SK-N-SH (cell line): ENCODE measurements around the gene BTBD9. TPM values are rescaled to one million over a fixed set of nuclear protein-coding genes. Genes with fewer than 3 reads are reported as not detected.

Experiments used
- CTCF ChIA-PET: fragments of 300-600, 350-600 bp; formaldehyde crosslinking; extraction: SDS; loops from one replicate; lab custom pipeline; 2021; lab: Yijun Ruan, JAX
- POLR2A ChIA-PET: fragments of 350-600 bp; sonication (Branson Sonifier 250); formaldehyde crosslinking; extraction: SDS; loops from one replicate; lab custom pipeline; 2020; ENCODE audit warnings: antibody characterized with exemption, inconsistent platforms; lab: Yijun Ruan, JAX
- DNase-seq: peaks from one replicate; pipeline ENCODE4 v3.0.0; 2012
- H2AFZ ChIP-seq: fragments of 200-600 bp; sonication (generic); 2 replicates; pipeline ENCODE4 v1.8.1; 2016; ENCODE audit warnings: antibody characterized with exemption, mild to moderate bottlenecking, low read depth
- H3F3A ChIP-seq: fragments of 200-600 bp; sonication (generic); replicated peaks from 2 replicates; pipeline ENCODE3; 2016; ENCODE audit warnings: antibody characterized with exemption, mild to moderate bottlenecking; ENCODE audit not compliant: insufficient read depth
- H3K27ac ChIP-seq, 2 experiments: fragments of 200-500 bp in 1 of 2; fragments of 200-600 bp in 1 of 2; sonication (Bioruptor generic) in 1 of 2; sonication (generic), shearing (Covaris generic) in 1 of 2; 2 replicates each; pipeline versions ENCODE4 v1.5.1 to v1.6.1; 2014 to 2016; ENCODE audit warnings: low read depth in 2 of 2, inconsistent platforms in 1 of 2, low read length in 1 of 2, mild to moderate bottlenecking in 1 of 2, mixed read lengths in 1 of 2
- H3K27me3 ChIP-seq: fragments of 200-600 bp; sonication (generic), shearing (Covaris generic); 2 replicates; pipeline ENCODE4 v1.6.1; 2016; ENCODE audit warnings: mixed run types; ENCODE audit not compliant: insufficient read depth
- H3K36me3 ChIP-seq, 2 experiments: fragments of 200-500 bp in 1 of 2; fragments of 200-600 bp in 1 of 2; sonication (Bioruptor generic) in 1 of 2; sonication (generic) in 1 of 2; replicated peaks in 1 of 2; 2 replicates each; pipeline versions ENCODE3 to v1.5.1; 2014 to 2016; ENCODE audit warnings: low read length in 1 of 2, mild to moderate bottlenecking in 1 of 2; ENCODE audit not compliant: insufficient read depth in 2 of 2, control insufficient read depth in 1 of 2
- H3K4me1 ChIP-seq, 2 experiments: fragments of 200-500 bp in 1 of 2; fragments of 200-600 bp in 1 of 2; sonication (Bioruptor generic) in 1 of 2; sonication (generic), shearing (Covaris generic) in 1 of 2; 2 replicates each; pipeline versions ENCODE4 v1.5.1 to v1.6.1; 2014 to 2016; ENCODE audit warnings: low read depth in 1 of 2, low read length in 1 of 2, mixed run types in 1 of 2; ENCODE audit not compliant: insufficient read depth in 2 of 2, control insufficient read depth in 1 of 2
- H3K4me2 ChIP-seq: fragments of 200-600 bp; sonication (generic), shearing (Covaris generic); 2 replicates; pipeline ENCODE4 v1.6.1; 2017; ENCODE audit warnings: mixed run types
- H3K4me3 ChIP-seq, 2 experiments: fragments of 200-500 bp in 1 of 2; fragments of 200-600 bp in 1 of 2; sonication (Bioruptor generic) in 1 of 2; sonication (generic), shearing (Covaris generic) in 1 of 2; 2 replicates each; pipeline versions ENCODE4 v1.5.1 to v1.8.1; 2014 to 2016; ENCODE audit warnings: low read depth in 2 of 2, inconsistent platforms in 1 of 2, low read length in 1 of 2, mild to moderate bottlenecking in 1 of 2, mixed read lengths in 1 of 2, moderate library complexity in 1 of 2
- H3K79me2 ChIP-seq: fragments of 200-600 bp; sonication (generic); 2 replicates; pipeline ENCODE4 v1.8.1; 2017; ENCODE audit warnings: mild to moderate bottlenecking; ENCODE audit not compliant: insufficient read depth
- H3K9ac ChIP-seq: fragments of 200-600 bp; sonication (generic); 2 replicates; pipeline ENCODE4 v1.6.1; 2017; ENCODE audit warnings: mixed run types
- H3K9me2 ChIP-seq: fragments of 200-600 bp; sonication (generic); 2 replicates; pipeline ENCODE4 v1.6.1; 2017; ENCODE audit warnings: mixed run types
- H3K9me3 ChIP-seq: fragments of 200-600 bp; sonication (generic); 2 replicates; pipeline ENCODE4 v1.6.1; 2017; ENCODE audit warnings: mixed run types, mild to moderate bottlenecking, moderate library complexity
- H4K20me1 ChIP-seq: fragments of 200-600 bp; sonication (generic); 2 replicates; pipeline ENCODE4 v1.6.1; 2017; ENCODE audit warnings: mild to moderate bottlenecking, mixed run types; ENCODE audit not compliant: insufficient read depth
- EP300 ChIP-seq, 2 experiments: IDR thresholded peaks; 2 replicates each; pipeline versions ENCODE4 v1.4.0 to v1.6.1; 2012; ENCODE audit warnings: borderline replicate concordance in 1 of 2, low read depth in 1 of 2, low read length in 1 of 2
- EZH2phosphoT487 ChIP-seq: fragments of 200-600 bp; sonication (generic); IDR thresholded peaks from 2 replicates; pipeline ENCODE4 v1.6.1; 2017; ENCODE audit warnings: low read depth, mixed run types, mild to moderate bottlenecking, antibody characterized with exemption, moderate library complexity, borderline replicate concordance
- FOXJ3 ChIP-seq: sonication (generic); formaldehyde crosslinking; IDR thresholded peaks from 2 replicates; pipeline ENCODE4 v1.5.1; 2020; ENCODE audit warnings: mild to moderate bottlenecking, missing genetic modification reagents
- GATA2 ChIP-seq: sonication (generic); formaldehyde crosslinking; IDR thresholded peaks from 2 replicates; pipeline ENCODE4 v1.5.0; 2020; ENCODE audit warnings: mild to moderate bottlenecking, missing genetic modification reagents
- JUND ChIP-seq: IDR thresholded peaks from 2 replicates; pipeline ENCODE4 v1.4.0; 2012
- MAX ChIP-seq: IDR thresholded peaks from 2 replicates; pipeline ENCODE4 v1.4.0; 2012; ENCODE audit warnings: low read depth
- PBX3 ChIP-seq: IDR thresholded peaks from 2 replicates; pipeline ENCODE4; 2012
- POLR2AphosphoS5 ChIP-seq: IDR thresholded peaks from 2 replicates; pipeline ENCODE4 v1.6.1; 2012; ENCODE audit warnings: low read depth, low read length
- RAD21 ChIP-seq: IDR thresholded peaks from 2 replicates; pipeline ENCODE4 v1.6.1; 2012; ENCODE audit warnings: mild to moderate bottlenecking, low read length
- REST ChIP-seq: IDR thresholded peaks from 2 replicates; pipeline ENCODE4 v1.6.1; 2012; ENCODE audit warnings: mild to moderate bottlenecking, low read depth, low read length, moderate library complexity
- SIN3A ChIP-seq: IDR thresholded peaks from 2 replicates; pipeline ENCODE4 v1.6.1; 2012; ENCODE audit warnings: low read depth, mild to moderate bottlenecking, low read length, moderate library complexity, borderline replicate concordance
- WGBS: methylation state at CpG from one replicate; pipeline ENCODE4 v1.1.6; 2017; ENCODE audit warnings: low lambda C conversion rate; 5-methylcytosine and 5-hydroxymethylcytosine counted together
- polyA plus RNA-seq, 3 experiments: library from polyadenylated mRNA; depleted of rRNA; stranded (reverse); fragments of >200 nt; gene quantifications; 2 replicates each; pipeline ENCODE4 v1.2.3, GENCODE V29; 2012
- TF ChIP-seq, protein P1 (sequence below): fragments of 150-350 bp; IDR thresholded peaks from 2 replicates; pipeline ENCODE4 v1.6.1; 2016; ENCODE audit warnings: mild to moderate bottlenecking, low read depth, low read length

The BTBD9 gene
- polyA plus RNA-seq, 1 of the 3 experiments (the other 2 are of a cell fraction), result 2.2 TPM

DNA sequence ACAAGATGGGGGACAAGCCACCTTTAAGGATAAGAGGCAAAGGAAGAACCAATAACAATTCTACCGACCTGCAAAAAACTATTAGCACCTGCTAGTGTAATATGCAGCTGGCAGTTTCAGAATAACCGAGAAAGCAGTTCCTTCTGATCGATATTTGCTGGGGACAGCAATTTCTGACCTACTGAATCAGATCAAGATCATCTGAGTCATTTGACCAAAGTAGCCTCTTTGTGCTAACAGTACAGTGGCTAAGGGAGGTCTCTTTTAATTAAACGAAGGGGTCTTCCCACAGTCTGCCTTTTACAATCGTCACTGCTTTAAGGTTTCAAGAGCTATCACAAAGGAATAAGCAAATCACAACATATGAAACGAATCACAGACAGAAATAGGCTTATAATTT lies 318.9 kb downstream of the BTBD9 start (continued):
- TF ChIP-seq REST, result no peak
- TF ChIP-seq GATA2, result no peak

DNA sequence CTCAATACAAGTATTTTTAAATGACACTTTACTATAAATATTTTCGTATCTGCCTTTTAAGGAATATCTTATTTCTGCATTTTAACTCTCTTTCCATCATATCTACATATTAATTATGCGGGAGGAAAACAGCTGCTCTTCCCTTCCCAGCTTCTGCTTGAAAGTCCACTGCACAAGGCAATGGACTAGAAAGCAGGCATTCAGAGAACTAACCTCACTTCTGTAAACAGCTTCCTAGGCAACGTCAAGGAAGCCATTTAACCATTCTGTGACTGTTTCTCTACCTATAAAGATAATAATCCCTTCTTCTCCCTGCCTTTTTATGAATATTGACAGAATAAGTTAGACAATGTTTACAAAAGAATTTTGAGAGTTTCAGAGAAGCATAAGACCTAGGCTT lies 319.4 kb downstream of the BTBD9 start:
- no peak overlapping the region for H2AFZ ChIP-seq
- no peaks in the 10 kb centered on the region; a peak in 2 of 4 replicates for H3K4me1 ChIP-seq
- H4K20me1 ChIP-seq, result no peaks in the 10 kb centered on the region
- no peaks in the 10 kb centered on the region for H3K79me2 ChIP-seq
- H3K9ac ChIP-seq, result no peak overlapping the region
- H3K4me3 ChIP-seq, result no peak overlapping the region
- no peaks in the 10 kb centered on the region for H3K9me3 ChIP-seq
- H3F3A ChIP-seq, result no peaks in the 10 kb centered on the region
- H3K27me3 ChIP-seq, result no peaks in the 10 kb centered on the region
- 85% methylated on average over 3 of the region's 3 CpGs for WGBS
- no peak overlapping the region for H3K27ac ChIP-seq
- no peak overlapping the region for H3K4me2 ChIP-seq
- CTCF ChIA-PET, result no interaction called here
- DNase-seq, result no peak
- no peaks in the 10 kb centered on the region for H3K36me3 ChIP-seq
- H3K9me2 ChIP-seq, result no peaks in the 10 kb centered on the region
- POLR2A ChIA-PET, result no interaction called here
- TF ChIP-seq FOXJ3 (CRISPR knock-in tag) (no peak), JUND (no peak)

GRCh38 chr6:38319256-38320212 lies 320.2 kb downstream of the BTBD9 start:
- no peaks in the 10 kb centered on the region; a peak in 2 of 4 replicates for H3K4me1 ChIP-seq
- no peaks in the 10 kb centered on the region for H3K9me3 ChIP-seq
- no peaks in the 10 kb centered on the region for H4K20me1 ChIP-seq
- H3K27me3 ChIP-seq, result no peaks in the 10 kb centered on the region
- no peak overlapping the region for H3K9ac ChIP-seq
- H3F3A ChIP-seq, result no peaks in the 10 kb centered on the region
- no peak for DNase-seq
- no peak overlapping the region for H2AFZ ChIP-seq
- H3K36me3 ChIP-seq, result no peaks in the 10 kb centered on the region
- 89% methylated on average over 8 of the region's 11 CpGs for WGBS
- no peak overlapping the region for H3K4me2 ChIP-seq
- H3K4me3 ChIP-seq, result no peak overlapping the region
- ChIA-PET POLR2A (no interaction called here), CTCF (no interaction called here)
- no peak overlapping the region for H3K27ac ChIP-seq
- no peaks in the 10 kb centered on the region for H3K79me2 ChIP-seq
- H3K9me2 ChIP-seq, result no peaks in the 10 kb centered on the region
- no peak for TF ChIP-seq MAX
- no peak for TF ChIP-seq POLR2AphosphoS5
- no peak for TF ChIP-seq JUND
- TF ChIP-seq PBX3, result no peak
- TF ChIP-seq RAD21, result no peak
- no peak for TF ChIP-seq SIN3A
- TF ChIP-seq EZH2phosphoT487, result no peak
- no peak for TF ChIP-seq GATA2
- TF ChIP-seq, protein P1, sequence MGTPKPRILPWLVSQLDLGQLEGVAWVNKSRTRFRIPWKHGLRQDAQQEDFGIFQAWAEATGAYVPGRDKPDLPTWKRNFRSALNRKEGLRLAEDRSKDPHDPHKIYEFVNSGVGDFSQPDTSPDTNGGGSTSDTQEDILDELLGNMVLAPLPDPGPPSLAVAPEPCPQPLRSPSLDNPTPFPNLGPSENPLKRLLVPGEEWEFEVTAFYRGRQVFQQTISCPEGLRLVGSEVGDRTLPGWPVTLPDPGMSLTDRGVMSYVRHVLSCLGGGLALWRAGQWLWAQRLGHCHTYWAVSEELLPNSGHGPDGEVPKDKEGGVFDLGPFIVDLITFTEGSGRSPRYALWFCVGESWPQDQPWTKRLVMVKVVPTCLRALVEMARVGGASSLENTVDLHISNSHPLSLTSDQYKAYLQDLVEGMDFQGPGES, result no peak
- TF ChIP-seq EP300 (IDR thresholded peaks at IDR 0.05; ENCODE audit: borderline replicate concordance in 1 of 2, low read depth in 1 of 2, low read length in 1 of 2), result no peak
- TF ChIP-seq REST, result no peak
